Mesodermal cell (in vitro differentiated cells): ENCODE results near the gene ACACA.
A peak's percentile ranks its signal among the peaks of the same experiment; 100 is the strongest.
"Not testable (repeated sequence)": the region's sequence is repeated elsewhere in the genome, so short reads cannot be mapped to it uniquely, and the experiment has no call there.

Experiments
- H3K27ac ChIP-seq: 2 replicates; pipeline ENCODE4 v1.7.0; 2013; ENCODE audit warnings: mild to moderate bottlenecking, low read depth, low read length, moderate library complexity; ENCODE audit not compliant: severe bottlenecking
- H3K36me3 ChIP-seq: 2 replicates; pipeline ENCODE4 v1.7.1; 2013; ENCODE audit warnings: mild to moderate bottlenecking, low read length, moderate library complexity; ENCODE audit not compliant: control insufficient read depth, insufficient read depth
- H3K4me1 ChIP-seq: one replicate; pipeline ENCODE4 v1.7.1; 2013; ENCODE audit warnings: mild to moderate bottlenecking, low read length; ENCODE audit not compliant: insufficient read depth, control insufficient read depth, poor library complexity, severe bottlenecking
- H3K4me3 ChIP-seq: 2 replicates; pipeline ENCODE4 v1.7.0; 2013; ENCODE audit warnings: low read length, control low read depth, mild to moderate bottlenecking; ENCODE audit not compliant: insufficient read depth, poor library complexity, severe bottlenecking; ENCODE audit errors: extremely low read depth
- H3K9me3 ChIP-seq: 2 replicates; pipeline ENCODE4 v1.7.1; 2013; ENCODE audit warnings: mild to moderate bottlenecking, low read length, moderate library complexity; ENCODE audit not compliant: control insufficient read depth
- WGBS, 2 experiments: methylation state at CpG; one replicate each; pipeline ENCODE4 v1.1.5; 2013; ENCODE audit warnings: missing lambda C conversion rate in 2 of 2; ENCODE audit not compliant: insufficient coverage in 2 of 2; 5-methylcytosine and 5-hydroxymethylcytosine counted together

Gene ACACA

GRCh38 chr17:37158290-37158689, 248.3 kb downstream of the ACACA start:
- Histone ChIP-seq H3K4me3 (no peak overlapping the region), H3K36me3 (peaks cover 63% of the 10 kb centered on the region), H3K4me1 (no peaks in the 10 kb centered on the region), H3K27ac (no peak overlapping the region), H3K9me3 (no peaks in the 10 kb centered on the region)
- WGBS, 2 experiments: 100% methylated on average over 2 of the region's 5 CpGs; no CpG with 5 or more reads in 1 of the 2 experiments

- H3K36me3 ChIP-seq: peaks cover 79% of the 10 kb centered on the region
- H3K27ac ChIP-seq: no peak overlapping the region
- WGBS, 2 experiments: 100% methylated on average over 1 of the region's 2 CpGs
Measured at GRCh38 chr17:37148156-37148555, 258.5 kb downstream of the ACACA start.

DNA sequence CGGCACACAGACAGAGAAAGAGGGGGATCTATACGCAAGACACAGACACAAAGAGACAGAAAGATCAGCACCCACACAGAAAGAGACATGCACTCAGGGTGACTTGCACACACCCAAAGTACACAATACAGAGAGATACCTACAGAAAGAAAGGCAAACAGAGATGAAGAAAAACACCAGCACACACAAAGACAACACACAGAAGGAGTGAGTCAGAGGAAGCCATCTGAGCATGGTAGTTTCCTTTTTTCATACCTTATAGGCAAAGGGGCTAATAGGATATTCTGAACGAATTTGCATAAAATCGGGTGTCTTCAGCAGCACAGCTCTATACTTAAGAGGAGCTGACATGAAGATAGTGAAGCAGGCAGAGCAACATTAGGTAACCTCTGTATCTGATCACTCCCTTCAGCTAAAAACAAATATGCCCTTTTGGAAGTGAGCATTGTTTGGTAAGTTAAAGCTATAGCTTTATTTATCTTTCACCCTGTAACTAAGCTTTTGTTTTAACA, 259.3 kb downstream of the ACACA start:
- Histone ChIP-seq H3K4me3 (no peak overlapping the region), H3K9me3 (no peaks in the 10 kb centered on the region), H3K27ac (peak overlapping the region; percentile 20), H3K4me1 (peaks cover 9% of the 10 kb centered on the region), H3K36me3 (peaks cover 79% of the 10 kb centered on the region)
- WGBS, 2 experiments: 70 to 100% methylated on average over 1 to 2 of the region's 4 CpGs

More at GRCh38 chr17:37148156-37148555, 258.5 kb downstream of the ACACA start:
- Histone ChIP-seq H3K4me1 (peaks cover 9% of the 10 kb centered on the region), H3K4me3 (no peak overlapping the region), H3K9me3 (no peaks in the 10 kb centered on the region)

DNA sequence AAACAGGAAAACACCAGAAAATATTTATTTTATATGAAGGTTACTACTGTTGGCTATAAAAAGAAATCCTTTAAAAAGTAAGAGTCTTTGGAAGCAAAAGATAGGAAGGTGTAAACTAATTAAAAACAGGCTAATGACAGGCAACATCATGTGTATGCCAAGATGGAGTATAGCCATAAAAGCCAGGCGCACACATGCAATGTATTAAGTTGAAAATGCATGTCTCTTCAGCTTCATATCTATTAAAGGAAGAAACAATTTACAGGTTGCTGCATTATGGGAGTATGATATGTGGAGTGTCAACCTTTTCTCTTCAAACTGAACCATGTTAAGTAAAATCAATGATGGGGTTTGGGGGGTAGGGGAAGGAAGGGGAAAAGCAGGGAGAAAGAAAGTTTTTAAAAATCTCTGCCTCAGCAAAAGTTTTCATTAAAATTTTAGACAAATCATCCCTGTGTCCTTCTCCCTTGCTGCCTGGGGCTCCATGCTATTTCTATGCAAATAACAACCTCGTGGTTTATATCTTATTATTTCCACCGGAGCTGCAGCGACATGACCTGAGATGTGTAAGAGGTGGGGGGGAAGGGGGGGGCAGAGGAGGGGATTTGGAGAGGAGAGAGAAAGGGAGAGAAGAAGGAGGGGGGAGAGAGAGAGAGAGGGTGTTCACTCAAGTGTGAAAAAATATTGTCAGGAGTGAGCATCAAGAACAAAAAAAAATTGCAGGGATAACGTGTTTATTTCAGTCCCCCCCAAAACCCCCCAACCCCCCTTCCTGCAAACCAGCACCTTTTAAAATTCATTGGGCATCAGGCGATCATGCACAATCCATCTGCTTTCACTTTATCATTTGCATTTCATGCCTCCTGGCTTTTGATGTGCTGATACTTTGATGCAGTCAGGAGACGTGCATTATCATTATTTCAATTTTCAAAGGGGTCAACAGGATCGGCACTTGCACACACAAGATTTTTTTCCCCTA, 260.3 kb downstream of the ACACA start:
- Histone ChIP-seq H3K4me3 (no peak overlapping the region), H3K27ac (no peak overlapping the region), H3K9me3 (no peaks in the 10 kb centered on the region), H3K36me3 (peaks cover 77% of the 10 kb centered on the region), H3K4me1 (peaks cover 9% of the 10 kb centered on the region)
- 96 to 100% methylated on average over 4 to 5 of the region's 8 CpGs for WGBS, 2 experiments

GRCh38 chr17:37144075-37144701, 262.4 kb downstream of the ACACA start:
- no peak overlapping the region for H3K27ac ChIP-seq
- H3K4me3 ChIP-seq: no peak overlapping the region
- H3K4me1 ChIP-seq: peaks cover 9% of the 10 kb centered on the region
- 93 to 95% methylated on average over 2 to 7 of the region's 7 CpGs for WGBS, 2 experiments
- peaks cover 73% of the 10 kb centered on the region for H3K36me3 ChIP-seq
- H3K9me3 ChIP-seq: no peaks in the 10 kb centered on the region

- not testable (repeated sequence) for H3K4me1 ChIP-seq, H3K4me3 ChIP-seq, H3K9me3 ChIP-seq, H3K27ac ChIP-seq
- peaks cover 68% of the 10 kb centered on the region for H3K36me3 ChIP-seq
- 86 to 100% methylated on average over 1 to 2 of the region's 3 CpGs for WGBS, 2 experiments
Measured at GRCh38 chr17:37143558-37143957, 263.1 kb downstream of the ACACA start.

DNA sequence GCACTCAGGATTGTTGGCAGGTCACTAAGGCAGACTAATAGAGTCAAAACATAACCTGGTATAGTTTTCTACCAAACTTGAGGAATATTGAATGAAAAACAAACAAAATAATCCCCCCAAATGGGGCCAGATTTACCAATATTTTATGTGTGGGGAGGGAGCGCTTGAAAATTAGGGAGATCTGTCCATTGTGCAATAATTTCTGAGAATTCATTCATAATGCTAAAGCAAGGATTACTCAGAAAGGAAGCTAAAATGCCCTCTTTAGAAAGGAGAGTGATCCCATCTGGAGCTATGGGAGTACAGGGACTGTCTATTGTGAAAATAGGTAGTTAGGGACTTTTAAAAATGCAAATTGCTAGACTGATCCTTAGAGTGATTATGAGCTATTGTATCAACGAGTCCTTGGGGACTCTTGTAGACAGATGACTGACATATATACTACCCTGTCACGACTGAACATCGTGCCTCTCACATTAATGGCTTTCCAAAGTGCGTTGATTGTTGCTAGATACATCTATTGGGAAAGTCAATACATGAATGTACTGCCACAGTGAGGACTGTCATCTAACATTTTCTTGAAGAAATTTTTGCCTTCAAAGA, 264.2 kb downstream of the ACACA start:
- H3K36me3 ChIP-seq: peaks cover 73% of the 10 kb centered on the region
- H3K9me3 ChIP-seq: no peaks in the 10 kb centered on the region
- H3K4me3 ChIP-seq: no peak overlapping the region
- WGBS, 2 experiments: 93% methylated on average over 4 of the region's 5 CpGs; no CpG with 5 or more reads in 1 of the 2 experiments
- H3K27ac ChIP-seq: no peak overlapping the region
- peaks cover 7% of the 10 kb centered on the region for H3K4me1 ChIP-seq

- WGBS, 2 experiments: 89% methylated on average over 1 of the region's 1 CpG; no CpG with 5 or more reads in 1 of the 2 experiments
- Histone ChIP-seq H3K9me3 (no peaks in the 10 kb centered on the region), H3K27ac (no peak overlapping the region), H3K36me3 (peaks cover 49% of the 10 kb centered on the region), H3K4me3 (no peak overlapping the region), H3K4me1 (peaks cover 20% of the 10 kb centered on the region)
Measured at GRCh38 chr17:37138571-37139120, 268.0 kb downstream of the ACACA start.

GRCh38 chr17:37137906-37138514, 268.6 kb downstream of the ACACA start:
- H3K4me3 ChIP-seq: no peak overlapping the region
- peaks cover 26% of the 10 kb centered on the region for H3K4me1 ChIP-seq
- no peak overlapping the region for H3K27ac ChIP-seq
- H3K36me3 ChIP-seq: peaks cover 45% of the 10 kb centered on the region
- WGBS, 2 experiments: 100% methylated on average over 1 to 4 of the region's 6 CpGs
- H3K9me3 ChIP-seq: no peaks in the 10 kb centered on the region

- Histone ChIP-seq H3K9me3 (no peaks in the 10 kb centered on the region), H3K4me1 (peaks cover 26% of the 10 kb centered on the region), H3K4me3 (no peak overlapping the region), H3K36me3 (peaks cover 44% of the 10 kb centered on the region), H3K27ac (no peak overlapping the region)
- 86% methylated on average over 1 of the region's 4 CpGs; no CpG with 5 or more reads in 1 of the 2 experiments for WGBS, 2 experiments
Measured at GRCh38 chr17:37137070-37137610, 269.5 kb downstream of the ACACA start.
